HepG2 (cell line): ENCODE results near the gene STK11. TPM values are rescaled to one million over a fixed set of nuclear protein-coding genes. Genes with fewer than 3 reads are reported as not detected.
A peak's percentile ranks its signal among the peaks of the same experiment; 100 is the strongest.

Source experiments
- CBFB ChIP-seq: sonication (generic); formaldehyde crosslinking; IDR thresholded peaks from 2 replicates; pipeline ENCODE4 v1.4.0; 2020; ENCODE audit warnings: missing genetic modification reagents
- CBX5 ChIP-seq: sonication (generic); formaldehyde crosslinking; IDR thresholded peaks from 2 replicates; pipeline ENCODE4 v1.4.0; 2020; ENCODE audit warnings: missing genetic modification reagents, borderline replicate concordance
- E2F1 ChIP-seq: sonication (generic); formaldehyde crosslinking; IDR thresholded peaks from 2 replicates; pipeline ENCODE4 v1.5.0; 2020; ENCODE audit warnings: missing genetic modification reagents
- GFI1 ChIP-seq: sonication (generic); formaldehyde crosslinking; IDR thresholded peaks from 2 replicates; pipeline ENCODE4 v1.5.0; 2020; ENCODE audit warnings: missing genetic modification reagents, mild to moderate bottlenecking, borderline replicate concordance
- HCFC1 ChIP-seq: fragments of 150-350 bp; IDR thresholded peaks from 2 replicates; pipeline ENCODE4 v1.6.1; 2014; ENCODE audit warnings: low read depth, low read length
- HIVEP1 ChIP-seq: sonication (generic); formaldehyde crosslinking; IDR thresholded peaks from 2 replicates; pipeline ENCODE4 v1.4.0; 2020; ENCODE audit warnings: mild to moderate bottlenecking, missing genetic modification reagents
- KDM6A ChIP-seq: IDR thresholded peaks from 2 replicates; pipeline ENCODE4 v1.6.1; 2016; ENCODE audit warnings: low read depth
- MED8 ChIP-seq: sonication (generic); formaldehyde crosslinking; IDR thresholded peaks from 2 replicates; pipeline ENCODE4 v1.8.1; 2023; ENCODE audit warnings: mild to moderate bottlenecking, missing genetic modification reagents; ENCODE audit not compliant: insufficient replicate concordance
- SMAD3 ChIP-seq: sonication (generic); formaldehyde crosslinking; IDR thresholded peaks from 2 replicates; pipeline ENCODE4 v1.4.0; 2020; ENCODE audit warnings: missing genetic modification reagents
- TCF12 ChIP-seq, 2 experiments: fragments of 450-650 bp in 1 of 2; sonication (generic) in 1 of 2; formaldehyde crosslinking in 1 of 2; IDR thresholded peaks; 2 replicates each; pipeline versions ENCODE4 v1.6.1 to v1.8.0; 2017 to 2022; ENCODE audit warnings: antibody characterized with exemption in 1 of 2, mild to moderate bottlenecking in 1 of 2, missing genetic modification reagents in 1 of 2, moderate library complexity in 1 of 2
- TEAD3 ChIP-seq: optimal IDR thresholded peaks from 2 replicates; pipeline ENCODE3; 2016; ENCODE audit warnings: borderline replicate concordance
- XRCC5 ChIP-seq: fragments of 200-400 bp; formaldehyde crosslinking; optimal IDR thresholded peaks from 2 replicates; pipeline ENCODE3; 2017; ENCODE audit warnings: mild to moderate bottlenecking, low read length
- ZFP36 ChIP-seq: fragments of 150-350 bp; IDR thresholded peaks from 2 replicates; pipeline ENCODE4 v1.6.1; 2018; ENCODE audit warnings: borderline replicate concordance, low read length, low read depth; ENCODE audit not compliant: partially characterized antibody
- ZFYVE20 ChIP-seq: sonication (generic); formaldehyde crosslinking; IDR thresholded peaks from 2 replicates; pipeline ENCODE4 v1.8.0; 2023; ENCODE audit warnings: low read depth, mild to moderate bottlenecking, moderate library complexity, missing genetic modification reagents, borderline replicate concordance
- ZNF501 ChIP-seq: sonication (generic); formaldehyde crosslinking; IDR thresholded peaks from 2 replicates; pipeline ENCODE4 v1.5.1; 2020; ENCODE audit warnings: mild to moderate bottlenecking, moderate library complexity, missing genetic modification reagents
- ZNF570 ChIP-seq: sonication (generic); formaldehyde crosslinking; IDR thresholded peaks from 2 replicates; pipeline ENCODE4 v1.4.0; 2020; ENCODE audit warnings: mild to moderate bottlenecking, missing genetic modification reagents, borderline replicate concordance
- ZNF672 ChIP-seq: sonication (generic); formaldehyde crosslinking; IDR thresholded peaks from 2 replicates; pipeline ENCODE4 v1.8.1; 2022; ENCODE audit warnings: missing genetic modification reagents
- ZNF703 ChIP-seq: sonication (generic); formaldehyde crosslinking; IDR thresholded peaks from 2 replicates; pipeline ENCODE4 v1.5.1; 2020; ENCODE audit warnings: missing genetic modification reagents, mild to moderate bottlenecking, moderate library complexity, borderline replicate concordance
- ZNF891 ChIP-seq: sonication (generic); formaldehyde crosslinking; IDR thresholded peaks from 2 replicates; pipeline ENCODE4 v1.5.0; 2020; ENCODE audit warnings: mild to moderate bottlenecking, missing genetic modification reagents
- ZSCAN22 ChIP-seq: sonication (generic); formaldehyde crosslinking; IDR thresholded peaks from 2 replicates; pipeline ENCODE4 v1.4.0; 2020; ENCODE audit warnings: mild to moderate bottlenecking, missing genetic modification reagents
- ZZZ3 ChIP-seq: sonication (generic); formaldehyde crosslinking; IDR thresholded peaks from 2 replicates; pipeline ENCODE4 v1.4.0; 2020; ENCODE audit warnings: missing genetic modification reagents, mild to moderate bottlenecking, borderline replicate concordance
- polyA plus RNA-seq, 8 experiments: library from polyadenylated mRNA; depleted of rRNA in 3 of 8; stranded (reverse) in 7 of 8; unstranded in 1 of 8; fragments of >200 nt; fragmentation: Illumina TruSeq in 4 of 8; extraction: Trizol in 4 of 8; gene quantifications; 2 replicates each; pipeline versions ENCODE4 v1.2.1 to v1.2.3, GENCODE V29; 2011 to 2016; ENCODE audit warnings: low read depth in 4 of 8, missing spikeins in 1 of 8, mixed read lengths in 1 of 8; ENCODE audit not compliant: insufficient read depth in 1 of 8
- total RNA-seq, 5 experiments: library from RNA; depleted of rRNA; stranded (reverse); fragments of >200 nt; fragmentation: Illumina TruSeq; extraction: Trizol; gene quantifications; 2 replicates each; pipeline ENCODE4 v1.2.3, GENCODE V29; 2016; ENCODE audit warnings: low read depth in 1 of 5
- TF ChIP-seq, protein P1 (sequence below): sonication (generic); formaldehyde crosslinking; IDR thresholded peaks from 2 replicates; pipeline ENCODE4 v1.4.0; 2020; ENCODE audit warnings: missing genetic modification reagents, borderline replicate concordance

The STK11 gene
- total and polyA plus RNA-seq, 2 of the 13 experiments (the other 11 are each of a cell fraction or from before 2014, with no cell fraction given) = 27.5 to 43.6 TPM

DNA sequence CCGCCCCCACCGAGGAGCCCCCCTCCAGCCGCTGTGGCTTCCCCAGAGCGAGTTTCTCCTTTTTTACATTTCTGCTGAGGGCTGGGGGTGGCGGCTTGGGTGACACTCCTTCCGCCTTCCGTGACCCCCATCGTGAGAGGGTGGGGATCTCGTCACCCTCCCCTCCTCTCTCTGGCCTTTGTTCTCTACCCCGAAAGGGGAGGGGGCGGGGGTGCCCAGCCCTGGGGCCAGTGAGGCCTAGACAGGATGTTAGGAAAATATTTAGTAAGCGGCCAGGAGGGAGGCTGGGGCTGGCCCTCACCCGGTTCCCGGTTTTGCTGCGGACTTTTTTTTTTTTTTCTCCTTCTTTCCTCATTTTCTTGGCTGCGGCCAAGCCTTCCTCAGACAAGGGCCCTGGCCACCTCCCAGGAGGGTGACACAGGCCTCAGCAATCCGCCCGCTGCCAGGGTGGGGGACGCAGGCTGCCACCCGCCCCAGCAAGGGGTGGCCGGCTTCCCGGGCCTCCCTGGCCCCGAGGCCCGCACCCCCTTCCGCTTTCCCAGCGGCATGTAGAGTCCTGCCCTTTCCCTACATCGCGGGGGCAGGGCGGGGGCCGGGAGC lies 46.7 kb downstream of the STK11 start (continued):
- TF ChIP-seq ZFP36 (no peak), TEAD3 (CRISPR knock-in tag) (peak; percentile 37), CBFB (CRISPR knock-in tag) (no peak; the same call in 1 of the 2 replicates), ZNF891 (CRISPR knock-in tag) (peak; percentile 30; the same call in 1 of the 2 replicates), SMAD3 (CRISPR knock-in tag) (peak; percentile 62; the same call in 1 of the 2 replicates), HIVEP1 (CRISPR knock-in tag) (peak; percentile 85), XRCC5 (peak; percentile 33), KDM6A (CRISPR knock-in tag) (peak; percentile 52; the same call in 1 of the 2 replicates), ZNF672 (CRISPR knock-in tag) (no peak), ZSCAN22 (CRISPR knock-in tag) (no peak), ZFYVE20 (CRISPR knock-in tag) (no peak), GFI1 (no peak), ZNF703 (CRISPR knock-in tag) (0 out of 2 replicates have a peak, but pooled peaks have one; percentile 33), HCFC1 (no peak), MED8 (CRISPR knock-in tag) (peak; percentile 61), TCF12 (IDR thresholded peaks at IDR 0.05) (no peak), TCF12 (CRISPR knock-in tag; IDR thresholded peaks at IDR 0.05) (peak; percentile 59; the same call in 1 of the 2 replicates), ZNF570 (CRISPR knock-in tag) (no peak), E2F1 (CRISPR knock-in tag) (no peak), ZNF501 (CRISPR knock-in tag) (no peak), ZZZ3 (no peak), CBX5 (0 out of 2 replicates have a peak, but pooled peaks have one; percentile 15)
- TF ChIP-seq, protein P1, sequence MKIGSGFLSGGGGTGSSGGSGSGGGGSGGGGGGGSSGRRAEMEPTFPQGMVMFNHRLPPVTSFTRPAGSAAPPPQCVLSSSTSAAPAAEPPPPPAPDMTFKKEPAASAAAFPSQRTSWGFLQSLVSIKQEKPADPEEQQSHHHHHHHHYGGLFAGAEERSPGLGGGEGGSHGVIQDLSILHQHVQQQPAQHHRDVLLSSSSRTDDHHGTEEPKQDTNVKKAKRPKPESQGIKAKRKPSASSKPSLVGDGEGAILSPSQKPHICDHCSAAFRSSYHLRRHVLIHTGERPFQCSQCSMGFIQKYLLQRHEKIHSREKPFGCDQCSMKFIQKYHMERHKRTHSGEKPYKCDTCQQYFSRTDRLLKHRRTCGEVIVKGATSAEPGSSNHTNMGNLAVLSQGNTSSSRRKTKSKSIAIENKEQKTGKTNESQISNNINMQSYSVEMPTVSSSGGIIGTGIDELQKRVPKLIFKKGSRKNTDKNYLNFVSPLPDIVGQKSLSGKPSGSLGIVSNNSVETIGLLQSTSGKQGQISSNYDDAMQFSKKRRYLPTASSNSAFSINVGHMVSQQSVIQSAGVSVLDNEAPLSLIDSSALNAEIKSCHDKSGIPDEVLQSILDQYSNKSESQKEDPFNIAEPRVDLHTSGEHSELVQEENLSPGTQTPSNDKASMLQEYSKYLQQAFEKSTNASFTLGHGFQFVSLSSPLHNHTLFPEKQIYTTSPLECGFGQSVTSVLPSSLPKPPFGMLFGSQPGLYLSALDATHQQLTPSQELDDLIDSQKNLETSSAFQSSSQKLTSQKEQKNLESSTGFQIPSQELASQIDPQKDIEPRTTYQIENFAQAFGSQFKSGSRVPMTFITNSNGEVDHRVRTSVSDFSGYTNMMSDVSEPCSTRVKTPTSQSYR (CRISPR knock-in tag) = no peak; the same call in 1 of the 2 replicates
